GM21723 (cell line): ENCODE results near the gene ADCYAP1R1.
"Not testable (repeated sequence)": the region's sequence is repeated elsewhere in the genome, so short reads cannot be mapped to it uniquely, and the experiment has no call there.

ENCODE experiments used
- ATAC-seq: cut with Tn5 transposase; IDR thresholded peaks from one replicate; pipeline ENCODE4 v1.9.1; 2021; ENCODE audit warnings: mild to moderate bottlenecking, moderate library complexity; ENCODE audit not compliant: unreplicated experiment

The ADCYAP1R1 gene

DNA sequence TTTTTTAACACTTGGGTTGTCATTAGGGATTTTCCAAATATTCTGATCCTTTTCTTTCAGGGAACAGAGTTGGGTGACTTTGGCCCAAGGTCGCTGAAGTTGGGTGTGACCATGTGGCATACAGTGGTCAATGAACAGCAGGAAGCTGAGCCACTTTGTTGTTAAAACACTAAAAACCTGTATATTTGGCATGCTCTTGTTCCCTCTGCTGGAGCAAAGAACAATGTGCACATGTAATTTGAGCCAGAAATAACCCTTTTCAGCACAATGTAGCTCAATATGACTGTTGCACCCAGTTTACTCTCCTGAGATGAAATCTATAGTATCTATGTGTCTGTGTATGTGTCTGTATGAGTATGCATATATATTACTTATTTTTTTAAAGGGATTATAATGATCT, 74.9 kb downstream of the ADCYAP1R1 start:
- no peak for ATAC-seq

- ATAC-seq, result no peak
Measured at GRCh38 chr7:31129067-31129466, 77.0 kb downstream of the ADCYAP1R1 start.

DNA sequence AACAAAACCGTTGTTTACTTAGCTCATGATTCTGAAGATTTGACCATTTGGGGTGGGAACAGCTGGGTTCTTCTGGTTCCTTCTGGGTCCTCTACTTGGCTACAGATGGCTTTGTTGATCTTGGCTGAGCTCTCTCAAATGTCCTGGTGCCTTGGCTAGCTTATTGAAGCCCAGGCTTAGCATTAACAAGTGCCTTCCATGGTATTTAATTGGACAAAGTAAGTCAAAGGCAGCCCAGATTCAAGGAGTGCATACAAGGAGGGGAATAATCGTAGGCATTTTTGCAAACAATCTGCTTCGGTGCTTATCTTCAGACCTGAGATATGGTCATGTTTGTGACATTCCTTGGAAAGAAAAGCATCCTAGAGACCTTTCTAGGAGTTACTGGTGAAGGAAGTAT, 81.4 kb downstream of the ADCYAP1R1 start:
- ATAC-seq, result no peak

- ATAC-seq, result peak; percentile 97
Measured at GRCh38 chr7:31134246-31135188, 82.4 kb downstream of the ADCYAP1R1 start.

DNA sequence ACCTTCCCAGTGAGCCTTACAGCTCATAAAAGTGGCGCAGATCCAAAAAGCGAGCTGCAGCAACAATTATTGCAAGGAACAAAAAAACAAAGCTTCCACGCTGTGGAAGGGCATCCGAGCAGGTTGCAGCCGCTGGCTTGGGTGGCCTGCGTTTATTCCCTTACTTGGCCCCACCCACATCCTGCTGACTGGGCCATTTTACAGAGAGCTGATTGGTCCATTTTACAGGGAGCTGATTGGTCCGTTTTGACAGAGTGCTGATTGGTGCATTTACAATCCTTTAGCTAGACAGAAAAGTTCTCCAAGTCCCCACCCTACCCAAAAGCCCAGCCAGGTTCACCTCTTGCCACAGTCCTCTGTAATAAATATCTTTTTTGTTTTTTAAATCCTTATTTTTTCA, 85.1 kb downstream of the ADCYAP1R1 start:
- ATAC-seq, result no peak

GRCh38 chr7:31145339-31145738, 93.2 kb downstream of the ADCYAP1R1 start:
- no peak for ATAC-seq

GRCh38 chr7:31146030-31146429, 93.9 kb downstream of the ADCYAP1R1 start:
- no peak for ATAC-seq

DNA sequence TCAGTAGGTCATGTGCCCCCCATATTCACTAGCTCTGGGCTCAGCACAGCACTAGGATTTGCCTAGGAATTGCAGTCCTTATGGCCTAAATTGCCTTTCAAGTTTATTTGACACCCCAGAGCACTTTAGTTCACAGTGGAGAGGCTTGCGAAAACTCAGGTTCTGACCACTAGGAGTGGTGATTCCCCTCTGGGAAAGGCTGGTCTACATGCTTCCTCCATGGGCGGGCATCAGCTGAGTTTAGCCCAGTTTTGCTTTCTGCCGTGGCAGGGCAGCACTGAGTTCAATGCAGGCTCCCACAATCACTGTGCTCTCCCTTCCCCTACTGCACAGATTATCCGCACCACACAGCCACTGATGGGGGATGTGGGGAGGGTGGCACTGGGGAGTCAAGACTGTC, 94.4 kb downstream of the ADCYAP1R1 start:
- ATAC-seq, result no peak

DNA sequence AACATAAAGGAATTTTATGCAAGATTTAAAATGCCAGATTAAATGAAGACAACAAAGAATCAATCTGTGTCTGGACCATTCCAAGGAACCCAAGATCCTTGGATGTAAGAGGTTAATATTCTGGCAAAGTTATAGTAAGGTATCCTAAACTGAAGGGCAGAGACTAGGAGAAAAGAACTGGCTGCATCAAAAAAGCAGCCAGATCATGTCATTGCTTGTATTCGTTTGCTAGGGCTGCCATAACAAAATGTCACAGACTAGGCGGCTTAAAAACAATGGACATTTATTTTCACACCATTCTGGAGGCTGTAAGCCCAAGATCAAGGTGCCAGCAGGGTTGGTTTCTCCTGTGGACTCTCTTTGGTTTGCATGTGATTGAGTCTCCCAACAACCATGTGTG, 99.7 kb downstream of the ADCYAP1R1 start:
- no peak for ATAC-seq

GRCh38 chr7:31153318-31153717, 101.2 kb downstream of the ADCYAP1R1 start:
- not testable (repeated sequence) for ATAC-seq

- ATAC-seq, result no peak
Measured at GRCh38 chr7:31160941-31161340, 108.8 kb downstream of the ADCYAP1R1 start.
